ENCODE measurements around the gene BCAP31.
"Not testable (repeated sequence)": the region's sequence is repeated elsewhere in the genome, so short reads cannot be mapped to it uniquely, and the experiment has no call there.

BCAP31 gene

GRCh38 chrX:153755136-153755535, 30.9 kb upstream of the BCAP31 start:
- no peaks in the 10 kb centered on the region for H3K36me3 ChIP-seq (ENCODE audit: control insufficient read depth, insufficient read depth, low read length)
- no peak overlapping the region for H3K4me3 ChIP-seq (ENCODE audit: extremely low read depth, insufficient read depth, low read length, poor library complexity, severe bottlenecking)
- WGBS, 2 experiments (ENCODE audit: insufficient coverage in 2 of 2): no CpG with 5 or more reads among the region's 1 CpG
- no peaks in the 10 kb centered on the region for H3K4me1 ChIP-seq (ENCODE audit: control insufficient read depth, insufficient read depth, low read length, poor library complexity, severe bottlenecking)
- no peaks in the 10 kb centered on the region for H3K9me3 ChIP-seq (ENCODE audit: control insufficient read depth, low read length)
- H3K27ac ChIP-seq (ENCODE audit: low read depth, low read length, severe bottlenecking): no peak overlapping the region

- H3K4me1 ChIP-seq (ENCODE audit: control insufficient read depth, insufficient read depth, low read length, poor library complexity, severe bottlenecking): no peaks in the 10 kb centered on the region
- no peak overlapping the region for H3K4me3 ChIP-seq (ENCODE audit: extremely low read depth, insufficient read depth, low read length, poor library complexity, severe bottlenecking)
- no peak overlapping the region for H3K27ac ChIP-seq (ENCODE audit: low read depth, low read length, severe bottlenecking)
- H3K9me3 ChIP-seq (ENCODE audit: control insufficient read depth, low read length): no peaks in the 10 kb centered on the region
- WGBS, 2 experiments (ENCODE audit: insufficient coverage in 2 of 2): 80 to 90% methylated on average over 2 to 5 of the region's 12 CpGs
- no peaks in the 10 kb centered on the region for H3K36me3 ChIP-seq (ENCODE audit: control insufficient read depth, insufficient read depth, low read length)
These were observed 26.1 kb upstream of the BCAP31 start for GRCh38 chrX:153750127-153750774.

- WGBS, 2 experiments (ENCODE audit: insufficient coverage in 2 of 2): 76 to 91% methylated on average over 4 to 6 of the region's 7 CpGs
- not testable (repeated sequence) for H3K36me3 ChIP-seq (ENCODE audit: control insufficient read depth, insufficient read depth, low read length); H3K4me1 ChIP-seq (ENCODE audit: control insufficient read depth, insufficient read depth, low read length, poor library complexity, severe bottlenecking); H3K27ac ChIP-seq (ENCODE audit: low read depth, low read length, severe bottlenecking); H3K4me3 ChIP-seq (ENCODE audit: extremely low read depth, insufficient read depth, low read length, poor library complexity, severe bottlenecking); H3K9me3 ChIP-seq (ENCODE audit: control insufficient read depth, low read length)
These were observed 24.8 kb upstream of the BCAP31 start for GRCh38 chrX:153749017-153749416.

GRCh38 chrX:153746991-153747390, 22.8 kb upstream of the BCAP31 start:
- H3K4me3 ChIP-seq (ENCODE audit: extremely low read depth, insufficient read depth, low read length, poor library complexity, severe bottlenecking); H3K36me3 ChIP-seq (ENCODE audit: control insufficient read depth, insufficient read depth, low read length); H3K27ac ChIP-seq (ENCODE audit: low read depth, low read length, severe bottlenecking); H3K4me1 ChIP-seq (ENCODE audit: control insufficient read depth, insufficient read depth, low read length, poor library complexity, severe bottlenecking); H3K9me3 ChIP-seq (ENCODE audit: control insufficient read depth, low read length): not testable (repeated sequence)
- 83 to 100% methylated on average over 1 to 2 of the region's 6 CpGs for WGBS, 2 experiments (ENCODE audit: insufficient coverage in 2 of 2)

GRCh38 chrX:153746359-153746758, 22.2 kb upstream of the BCAP31 start:
- Histone ChIP-seq H3K36me3 (ENCODE audit: control insufficient read depth, insufficient read depth, low read length) (no peaks in the 10 kb centered on the region), H3K4me1 (ENCODE audit: control insufficient read depth, insufficient read depth, low read length, poor library complexity, severe bottlenecking) (no peaks in the 10 kb centered on the region), H3K4me3 (ENCODE audit: extremely low read depth, insufficient read depth, low read length, poor library complexity, severe bottlenecking) (no peak overlapping the region), H3K27ac (ENCODE audit: low read depth, low read length, severe bottlenecking) (no peak overlapping the region), H3K9me3 (ENCODE audit: control insufficient read depth, low read length) (no peaks in the 10 kb centered on the region)
- WGBS, 2 experiments (ENCODE audit: insufficient coverage in 2 of 2): 92 to 100% methylated on average over 2 to 3 of the region's 3 CpGs

GRCh38 chrX:153745067-153745433, 20.9 kb upstream of the BCAP31 start:
- H3K4me1 ChIP-seq (ENCODE audit: control insufficient read depth, insufficient read depth, low read length, poor library complexity, severe bottlenecking): not testable (repeated sequence)

GRCh38 chrX:153744210-153745066, 20.3 kb upstream of the BCAP31 start:
- no peak overlapping the region for H3K27ac ChIP-seq (ENCODE audit: low read depth, low read length, severe bottlenecking)
- H3K9me3 ChIP-seq (ENCODE audit: control insufficient read depth, low read length): no peaks in the 10 kb centered on the region
- H3K4me3 ChIP-seq (ENCODE audit: extremely low read depth, insufficient read depth, low read length, poor library complexity, severe bottlenecking): no peak overlapping the region
- H3K36me3 ChIP-seq (ENCODE audit: control insufficient read depth, insufficient read depth, low read length): no peaks in the 10 kb centered on the region
- 28 to 54% methylated on average over 6 to 18 of the region's 38 CpGs for WGBS, 2 experiments (ENCODE audit: insufficient coverage in 2 of 2)
- no peaks in the 10 kb centered on the region for H3K4me1 ChIP-seq (ENCODE audit: control insufficient read depth, insufficient read depth, low read length, poor library complexity, severe bottlenecking)

More at GRCh38 chrX:153745067-153745433, 20.9 kb upstream of the BCAP31 start:
- not testable (repeated sequence) for H3K36me3 ChIP-seq (ENCODE audit: control insufficient read depth, insufficient read depth, low read length); H3K4me3 ChIP-seq (ENCODE audit: extremely low read depth, insufficient read depth, low read length, poor library complexity, severe bottlenecking); H3K9me3 ChIP-seq (ENCODE audit: control insufficient read depth, low read length); H3K27ac ChIP-seq (ENCODE audit: low read depth, low read length, severe bottlenecking)
- WGBS, 2 experiments (ENCODE audit: insufficient coverage in 2 of 2): 85 to 100% methylated on average over 2 to 6 of the region's 12 CpGs

- H3K4me1 ChIP-seq (ENCODE audit: control insufficient read depth, insufficient read depth, low read length, poor library complexity, severe bottlenecking); H3K27ac ChIP-seq (ENCODE audit: low read depth, low read length, severe bottlenecking); H3K4me3 ChIP-seq (ENCODE audit: extremely low read depth, insufficient read depth, low read length, poor library complexity, severe bottlenecking); H3K36me3 ChIP-seq (ENCODE audit: control insufficient read depth, insufficient read depth, low read length); H3K9me3 ChIP-seq (ENCODE audit: control insufficient read depth, low read length): not testable (repeated sequence)
- WGBS, 2 experiments (ENCODE audit: insufficient coverage in 2 of 2): 33 to 55% methylated on average over 1 to 3 of the region's 35 CpGs
These were observed 19.5 kb upstream of the BCAP31 start for GRCh38 chrX:153743468-153744209.

GRCh38 chrX:153742796-153743467, 18.7 kb upstream of the BCAP31 start:
- H3K4me1 ChIP-seq (ENCODE audit: control insufficient read depth, insufficient read depth, low read length, poor library complexity, severe bottlenecking); H3K4me3 ChIP-seq (ENCODE audit: extremely low read depth, insufficient read depth, low read length, poor library complexity, severe bottlenecking); H3K36me3 ChIP-seq (ENCODE audit: control insufficient read depth, insufficient read depth, low read length); H3K27ac ChIP-seq (ENCODE audit: low read depth, low read length, severe bottlenecking); H3K9me3 ChIP-seq (ENCODE audit: control insufficient read depth, low read length): not testable (repeated sequence)
- 90% methylated on average over 4 of the region's 32 CpGs; no CpG with 5 or more reads in 1 of the 2 experiments for WGBS, 2 experiments (ENCODE audit: insufficient coverage in 2 of 2)

- not testable (repeated sequence) for H3K9me3 ChIP-seq (ENCODE audit: control insufficient read depth, low read length); H3K36me3 ChIP-seq (ENCODE audit: control insufficient read depth, insufficient read depth, low read length); H3K4me3 ChIP-seq (ENCODE audit: extremely low read depth, insufficient read depth, low read length, poor library complexity, severe bottlenecking); H3K4me1 ChIP-seq (ENCODE audit: control insufficient read depth, insufficient read depth, low read length, poor library complexity, severe bottlenecking); H3K27ac ChIP-seq (ENCODE audit: low read depth, low read length, severe bottlenecking)
- 93 to 97% methylated on average over 3 to 6 of the region's 14 CpGs for WGBS, 2 experiments (ENCODE audit: insufficient coverage in 2 of 2)
These were observed 17.9 kb upstream of the BCAP31 start for GRCh38 chrX:153742111-153742510.
